GM19025 (cell line): Measurements from ENCODE around the gene ZNF668.
A peak's percentile ranks its signal among the peaks of the same experiment; 100 is the strongest.

Experiments used
- ATAC-seq: cut with Tn5 transposase; IDR thresholded peaks from one replicate; pipeline ENCODE4 v1.9.1; 2021; ENCODE audit warnings: mild to moderate bottlenecking, low read depth, moderate library complexity; ENCODE audit not compliant: unreplicated experiment

ZNF668 gene

GRCh38 chr16:31081428-31082351, 7.7 kb upstream of the ZNF668 start:
- ATAC-seq, result no peak

- ATAC-seq, result no peak
These were observed 6.8 kb upstream of the ZNF668 start for GRCh38 chr16:31080756-31081419.

GRCh38 chr16:31080035-31080629, 6.1 kb upstream of the ZNF668 start:
- no peak for ATAC-seq

GRCh38 chr16:31079342-31079944, 5.4 kb upstream of the ZNF668 start:
- ATAC-seq, result no peak

- ATAC-seq, result no peak
These were observed 4.7 kb upstream of the ZNF668 start for GRCh38 chr16:31078597-31079341.

GRCh38 chr16:31077592-31078396, 3.8 kb upstream of the ZNF668 start:
- ATAC-seq, result no peak

GRCh38 chr16:31077024-31077423, 3.0 kb upstream of the ZNF668 start:
- ATAC-seq, result no peak

- ATAC-seq, result no peak
These were observed 2.3 kb upstream of the ZNF668 start for GRCh38 chr16:31076319-31076718.

GRCh38 chr16:31074814-31075183, 759 bp upstream of the ZNF668 start:
- ATAC-seq, result no peak

- ATAC-seq, result peak; percentile 54
These were observed 684 bp downstream of the ZNF668 start for GRCh38 chr16:31073142-31073969.

GRCh38 chr16:31072540-31073141, 1.4 kb downstream of the ZNF668 start:
- ATAC-seq, result no peak

- no peak for ATAC-seq
These were observed 2.2 kb downstream of the ZNF668 start for GRCh38 chr16:31071861-31072260.

GRCh38 chr16:31067342-31067741, 6.7 kb downstream of the ZNF668 start:
- ATAC-seq, result no peak

GRCh38 chr16:31064882-31065461, 9.1 kb downstream of the ZNF668 start:
- no peak for ATAC-seq

GRCh38 chr16:31063843-31064611, 10.0 kb downstream of the ZNF668 start:
- no peak for ATAC-seq

GRCh38 chr16:31063495-31063842, 10.6 kb downstream of the ZNF668 start:
- ATAC-seq, result no peak

GRCh38 chr16:31061813-31062440, 12.1 kb downstream of the ZNF668 start:
- ATAC-seq, result no peak
